NCI-H1417 treated with DMSO at 0.1 percent for 48 hours (cell line): ENCODE measurements around the gene CIC.

Experiments used
- DNase-seq: peaks from one replicate; lab custom pipeline; 2025; lab: John Stamatoyannopoulos, UW

The CIC gene

DNA sequence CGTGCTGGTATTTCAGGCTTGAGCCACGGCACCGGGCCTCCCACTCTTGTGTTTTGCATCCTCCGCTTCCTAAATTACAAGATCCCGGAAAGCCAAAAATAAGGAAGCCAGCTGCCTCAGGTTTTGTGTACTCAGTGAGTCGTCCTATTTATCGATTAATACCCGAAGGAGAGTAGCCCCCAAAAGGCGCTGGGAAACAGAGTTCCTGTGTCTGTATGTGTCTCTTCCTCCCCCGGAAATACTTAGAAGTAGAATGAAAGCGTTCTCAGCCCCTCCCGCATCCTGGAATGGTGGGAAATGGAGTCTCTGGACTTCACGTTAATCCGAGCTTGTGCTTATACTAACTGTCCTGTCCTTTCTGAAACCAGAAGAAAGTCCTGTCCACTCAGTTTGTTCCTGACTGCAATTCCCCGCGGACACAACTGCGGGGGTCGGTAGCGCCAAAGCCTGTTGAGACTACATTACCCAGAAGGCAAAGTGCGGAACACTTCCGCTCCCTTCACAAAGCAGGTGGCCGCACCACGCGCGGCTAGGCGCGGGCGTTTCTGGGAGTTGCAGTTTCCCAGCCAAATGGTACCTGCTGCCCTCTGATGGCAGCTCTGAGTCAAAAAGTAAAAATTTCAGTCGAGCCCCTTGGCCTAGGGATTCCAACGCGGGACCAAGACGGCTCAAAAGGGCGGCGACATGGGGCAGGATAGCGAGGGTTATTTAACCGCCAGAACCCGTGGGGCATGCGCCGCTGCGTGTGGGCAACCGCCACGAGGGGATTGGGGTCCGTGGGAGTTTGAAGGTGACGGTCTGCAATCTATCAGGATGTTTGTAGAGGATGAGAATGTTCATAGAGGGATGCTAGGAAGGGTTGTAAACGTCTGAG is 24.5 kb upstream of the CIC start:
- peak; percentile 51 for DNase-seq

DNA sequence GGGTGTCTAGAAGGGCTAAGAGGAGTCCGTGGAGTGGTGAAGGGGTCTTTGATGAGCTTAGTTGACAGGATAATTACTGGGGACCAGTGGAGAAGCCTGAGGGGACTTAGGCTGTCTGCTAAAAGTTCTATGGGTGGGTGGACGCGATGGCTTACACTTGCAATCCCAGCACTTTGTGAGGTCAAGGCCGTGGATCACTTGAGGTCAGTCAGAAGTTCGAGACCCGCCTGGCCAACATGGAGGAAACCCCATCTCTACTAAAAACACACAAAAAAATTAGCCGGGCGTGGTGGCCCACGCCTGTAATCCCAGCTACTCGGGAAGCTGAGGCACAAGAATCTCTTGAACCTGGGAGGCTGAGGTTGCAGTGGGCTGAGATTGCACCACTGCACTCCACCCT is 23.8 kb upstream of the CIC start:
- DNase-seq, result no peak

GRCh38 chr19:42246143-42246921 is 22.7 kb upstream of the CIC start:
- no peak for DNase-seq

GRCh38 chr19:42246922-42247639 is 22.0 kb upstream of the CIC start:
- DNase-seq, result no peak

DNA sequence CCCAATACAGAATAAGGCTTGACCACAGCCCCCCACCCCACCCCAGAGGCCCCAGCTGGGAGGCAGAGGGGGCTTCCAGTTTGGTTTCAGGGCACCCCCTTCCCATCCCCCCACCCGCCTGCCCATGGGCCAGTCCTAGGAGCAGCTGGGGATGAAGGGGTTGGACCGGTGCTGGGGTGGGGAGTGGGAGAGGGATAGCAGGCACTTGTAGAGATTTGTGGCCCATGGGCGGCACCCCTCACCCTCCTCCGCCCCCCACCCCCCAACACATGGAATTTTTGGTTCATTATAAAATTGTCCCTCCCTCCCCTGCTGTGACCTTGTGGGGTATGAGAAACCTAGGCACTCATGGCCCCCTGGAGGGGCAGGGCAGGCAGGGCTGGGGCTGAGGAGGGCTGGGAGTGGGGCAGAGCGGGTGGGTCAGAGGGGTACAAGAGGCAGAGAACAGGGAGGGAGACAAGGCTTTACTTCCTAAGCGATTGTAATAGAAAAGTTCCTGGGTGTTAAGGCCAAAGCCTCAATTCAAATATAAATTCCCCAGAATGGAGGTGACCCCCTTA is 21.3 kb upstream of the CIC start:
- no peak for DNase-seq

DNA sequence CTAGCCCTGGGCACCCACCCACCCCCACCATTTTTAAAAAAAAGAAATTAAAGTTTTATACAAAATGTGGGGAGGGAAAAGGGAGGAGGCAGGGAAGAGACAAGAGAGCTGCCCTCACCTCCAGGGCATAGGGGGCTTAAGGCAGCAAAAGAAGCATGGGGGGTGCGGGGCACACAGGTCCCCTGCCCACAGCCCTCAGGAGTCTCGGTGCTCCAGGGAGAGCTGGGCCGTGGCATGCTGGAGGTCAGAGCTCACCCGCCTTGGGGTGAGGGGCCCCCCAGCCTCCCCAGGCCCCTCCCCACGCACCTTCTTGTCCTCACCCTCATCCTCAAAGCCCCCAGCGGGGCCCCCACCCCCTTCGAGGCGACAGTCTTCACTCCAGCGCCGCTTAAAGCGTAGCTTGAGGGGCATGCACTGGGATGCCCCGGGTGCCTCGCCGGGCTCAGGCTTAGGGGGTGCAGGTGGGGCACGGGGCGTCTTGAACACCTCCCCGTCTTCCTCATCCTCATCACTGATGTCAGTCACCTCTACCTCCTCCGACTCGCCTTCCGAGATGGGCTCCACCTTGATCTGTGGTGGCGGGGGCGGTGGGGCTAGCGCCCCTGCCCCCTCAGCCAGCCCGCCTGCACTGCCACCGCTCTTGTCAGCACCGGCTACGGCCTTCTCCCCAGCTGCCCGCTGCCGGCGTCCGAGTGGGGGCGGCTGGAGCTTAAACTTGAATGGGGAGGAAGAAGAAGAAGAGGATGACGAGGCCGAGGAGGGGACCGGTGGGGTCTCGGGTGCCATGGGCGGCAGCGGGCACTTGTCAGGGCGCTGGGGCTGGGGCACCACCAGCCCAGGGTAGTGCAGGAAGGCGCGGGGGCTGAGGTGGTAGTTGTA is 20.5 kb upstream of the CIC start:
- DNase-seq, result no peak

DNA sequence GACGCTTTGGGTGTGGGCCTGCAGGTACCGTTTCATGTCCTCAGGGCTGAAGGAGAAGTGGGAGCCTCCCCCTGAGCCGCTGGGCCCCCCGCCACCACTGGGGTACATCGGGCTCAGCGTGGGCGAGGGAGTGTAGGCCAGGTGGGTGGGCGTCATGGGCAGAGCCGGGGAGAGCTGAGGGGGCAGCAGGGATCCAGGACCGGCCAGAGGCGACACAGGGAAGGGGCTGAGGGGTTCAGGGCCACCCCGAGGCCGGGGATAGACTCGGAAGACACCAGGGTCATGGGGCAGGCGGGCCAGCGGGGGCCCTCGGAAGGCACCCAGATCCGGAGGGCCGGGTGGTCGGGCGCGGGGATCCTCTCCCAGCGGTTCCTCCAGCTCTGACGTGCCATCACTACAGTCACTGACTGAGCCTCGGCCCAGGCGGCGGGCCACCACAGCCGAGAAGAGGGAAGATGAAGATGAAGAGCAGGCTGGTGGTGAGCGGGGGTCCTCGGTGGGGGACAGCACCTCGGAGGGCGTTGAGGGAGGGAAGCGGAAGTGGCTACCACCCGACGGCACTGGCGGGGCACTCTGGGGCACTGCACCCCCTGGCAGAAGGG is 19.8 kb upstream of the CIC start:
- no peak for DNase-seq

DNA sequence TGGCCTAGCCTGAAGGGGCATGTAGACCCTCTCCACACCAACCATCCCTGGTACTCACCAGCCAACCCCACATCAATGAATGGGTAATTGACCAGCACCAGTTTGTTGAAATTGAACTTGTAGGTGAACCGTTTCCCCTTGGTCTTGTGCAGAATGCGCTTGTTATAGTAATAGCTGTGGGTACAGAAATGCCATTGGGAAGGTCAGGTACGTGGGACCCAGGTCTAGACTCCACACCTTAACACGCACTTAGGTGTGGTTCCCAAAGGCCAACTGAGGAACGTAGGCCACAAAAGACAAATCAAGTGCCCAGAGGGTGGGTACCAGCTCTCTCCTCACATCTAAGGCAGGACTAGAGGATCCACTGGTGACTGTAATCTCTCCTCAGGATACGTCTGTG is 19.3 kb upstream of the CIC start:
- no peak for DNase-seq

GRCh38 chr19:42250183-42250665 is 18.8 kb upstream of the CIC start:
- DNase-seq, result no peak

- DNase-seq, result no peak
These were observed 18.2 kb upstream of the CIC start for GRCh38 chr19:42250666-42251531.

- no peak for DNase-seq
These were observed 17.3 kb upstream of the CIC start for GRCh38 chr19:42251572-42252358.

GRCh38 chr19:42252365-42253244 is 16.4 kb upstream of the CIC start:
- no peak for DNase-seq

DNA sequence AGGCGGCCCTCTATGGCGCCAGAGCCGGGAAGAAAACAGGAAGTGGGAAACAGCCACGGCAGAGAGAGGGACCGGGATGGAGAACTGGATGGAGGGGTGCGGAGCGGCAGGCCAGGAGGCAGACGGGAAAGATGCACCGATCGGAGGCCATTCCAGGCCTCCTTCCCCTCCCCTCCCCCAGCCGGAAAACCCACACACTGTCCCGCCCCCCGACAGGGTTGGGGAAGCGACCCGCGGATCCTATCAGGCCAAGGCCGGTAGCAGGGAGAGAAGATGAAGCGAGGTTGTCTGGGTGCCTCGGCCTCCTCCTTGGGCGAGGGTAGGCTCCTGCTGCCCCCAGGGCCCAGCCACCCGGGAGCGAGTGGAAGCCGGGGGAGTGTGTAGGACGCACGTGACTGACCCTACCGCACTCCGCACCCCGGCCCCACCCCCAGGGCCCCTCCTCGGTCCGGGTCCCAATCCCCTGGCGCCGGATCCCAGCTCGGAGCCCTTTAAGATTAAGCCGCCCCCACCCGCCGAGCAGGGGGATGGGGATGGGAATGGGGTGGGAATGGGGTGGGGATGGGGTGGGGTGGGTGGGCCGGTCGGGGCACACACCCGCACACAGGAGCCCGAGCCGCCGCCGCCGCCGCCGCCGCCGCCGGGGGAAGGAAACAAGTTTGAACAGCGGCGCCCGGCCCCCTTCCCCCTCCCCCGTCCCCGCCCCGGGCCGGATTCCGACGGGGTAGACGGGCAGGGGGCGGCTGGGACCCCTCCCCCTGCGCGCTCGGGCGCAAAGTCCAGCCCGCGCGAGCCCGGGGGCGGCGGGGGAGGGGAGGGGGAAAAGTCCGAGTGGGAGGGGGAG is 15.6 kb upstream of the CIC start:
- no peak for DNase-seq

GRCh38 chr19:42254089-42254849 is 14.8 kb upstream of the CIC start:
- no peak for DNase-seq

GRCh38 chr19:42254850-42255765 is 13.9 kb upstream of the CIC start, which contains the start of gene ERF:
Gene ERF, minus strand, starts transcription at chr19:42255128. Its CDS starts 129 bp downstream, at chr19:42254999.
- DNase-seq, result peak; percentile 25
